Smooth muscle cell (in vitro differentiated cells): Measurements from ENCODE around the gene TENM4. TPM values are rescaled to one million over a fixed set of nuclear protein-coding genes. Genes with fewer than 3 reads are reported as not detected.

Experiments used
- DNase-seq: peaks from one replicate; lab custom pipeline; 2025; ENCODE audit not compliant: unreplicated experiment; lab: John Stamatoyannopoulos, UW
- H2AFZ ChIP-seq: fragments of 200-600 bp; sonication (generic); 2 replicates; pipeline ENCODE4 v1.6.0; 2016; ENCODE audit warnings: antibody characterized with exemption, low read depth, mild to moderate bottlenecking
- H3F3A ChIP-seq: fragments of 200-600 bp; sonication (generic); 2 replicates; pipeline ENCODE4 v1.6.0; 2017; ENCODE audit warnings: antibody characterized with exemption, low read depth
- H3K27ac ChIP-seq: fragments of 200-600 bp; sonication (generic); 2 replicates; pipeline ENCODE4 v1.5.1; 2016; ENCODE audit warnings: low read depth, mild to moderate bottlenecking
- H3K27me3 ChIP-seq: fragments of 200-600 bp; sonication (generic); 2 replicates; pipeline ENCODE4 v1.6.1; 2016; ENCODE audit warnings: low read depth, mild to moderate bottlenecking
- H3K36me3 ChIP-seq: fragments of 200-600 bp; sonication (generic); 2 replicates; pipeline ENCODE4 v1.5.1; 2016; ENCODE audit warnings: low read depth
- H3K4me1 ChIP-seq: fragments of 200-600 bp; sonication (generic); 2 replicates; pipeline ENCODE4 v1.5.1; 2016; ENCODE audit warnings: low read depth
- H3K4me2 ChIP-seq: fragments of 200-600 bp; sonication (generic); 2 replicates; pipeline ENCODE4 v1.6.0; 2016; ENCODE audit warnings: mild to moderate bottlenecking
- H3K4me3 ChIP-seq: fragments of 200-600 bp; sonication (generic); 2 replicates; pipeline ENCODE4 v1.5.1; 2016; ENCODE audit warnings: mild to moderate bottlenecking
- H3K79me2 ChIP-seq: fragments of 200-600 bp; sonication (generic); 2 replicates; pipeline ENCODE4 v1.6.0; 2016; ENCODE audit warnings: low read depth, mild to moderate bottlenecking
- H3K9ac ChIP-seq: fragments of 200-600 bp; sonication (generic); 2 replicates; pipeline ENCODE4 v1.6.0; 2016; ENCODE audit warnings: low read depth
- H3K9me3 ChIP-seq: fragments of 200-600 bp; sonication (generic); replicated peaks from 2 replicates; pipeline ENCODE4 v1.5.1; 2016; ENCODE audit warnings: low read depth
- H4K20me1 ChIP-seq: fragments of 200-600 bp; sonication (generic); 2 replicates; pipeline ENCODE4 v1.6.0; 2016; ENCODE audit warnings: low read depth
- WGBS: methylation state at CpG from one replicate; pipeline ENCODE4 v1.1.7; 2016; ENCODE audit warnings: low lambda C conversion rate; 5-methylcytosine and 5-hydroxymethylcytosine counted together
- polyA plus RNA-seq: library from polyadenylated mRNA; unstranded; fragments of >200 nt; fragmentation: Nextera tagmentation; extraction: Ambion mirVana; gene quantifications from 2 replicates; pipeline ENCODE4 v1.2.1, GENCODE V29; 2016
- total RNA-seq: library from RNA; depleted of rRNA; stranded (reverse); fragments of >200 nt; gene quantifications from 2 replicates; pipeline ENCODE4 v1.2.3, GENCODE V29; 2014
- TF ChIP-seq, protein P1 (sequence below): fragments of 200-600 bp; sonication (generic); IDR thresholded peaks from 2 replicates; pipeline ENCODE4 v1.5.1; 2017; ENCODE audit warnings: borderline replicate concordance, mild to moderate bottlenecking, antibody characterized with exemption; ENCODE audit not compliant: insufficient read depth, poor library complexity, severe bottlenecking

Gene TENM4
- total and polyA plus RNA-seq, 2 experiments from 2014 or later: 31.6 to 38.2 TPM

GRCh38 chr11:78694152-78694551 lies 746.7 kb downstream of the TENM4 start:
- no peak overlapping the region for H3K4me3 ChIP-seq
- H3K79me2 ChIP-seq: no peaks in the 10 kb centered on the region
- peaks cover 11% of the 10 kb centered on the region for H4K20me1 ChIP-seq
- TF ChIP-seq, protein P1, sequence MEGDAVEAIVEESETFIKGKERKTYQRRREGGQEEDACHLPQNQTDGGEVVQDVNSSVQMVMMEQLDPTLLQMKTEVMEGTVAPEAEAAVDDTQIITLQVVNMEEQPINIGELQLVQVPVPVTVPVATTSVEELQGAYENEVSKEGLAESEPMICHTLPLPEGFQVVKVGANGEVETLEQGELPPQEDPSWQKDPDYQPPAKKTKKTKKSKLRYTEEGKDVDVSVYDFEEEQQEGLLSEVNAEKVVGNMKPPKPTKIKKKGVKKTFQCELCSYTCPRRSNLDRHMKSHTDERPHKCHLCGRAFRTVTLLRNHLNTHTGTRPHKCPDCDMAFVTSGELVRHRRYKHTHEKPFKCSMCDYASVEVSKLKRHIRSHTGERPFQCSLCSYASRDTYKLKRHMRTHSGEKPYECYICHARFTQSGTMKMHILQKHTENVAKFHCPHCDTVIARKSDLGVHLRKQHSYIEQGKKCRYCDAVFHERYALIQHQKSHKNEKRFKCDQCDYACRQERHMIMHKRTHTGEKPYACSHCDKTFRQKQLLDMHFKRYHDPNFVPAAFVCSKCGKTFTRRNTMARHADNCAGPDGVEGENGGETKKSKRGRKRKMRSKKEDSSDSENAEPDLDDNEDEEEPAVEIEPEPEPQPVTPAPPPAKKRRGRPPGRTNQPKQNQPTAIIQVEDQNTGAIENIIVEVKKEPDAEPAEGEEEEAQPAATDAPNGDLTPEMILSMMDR: no peak
- no peak for DNase-seq
- H3K9ac ChIP-seq: no peak overlapping the region
- H3K27me3 ChIP-seq: no peaks in the 10 kb centered on the region
- 99% methylated on average over 4 of the region's 4 CpGs for WGBS
- no peak overlapping the region for H3K4me2 ChIP-seq
- H3K9me3 ChIP-seq: no peaks in the 10 kb centered on the region
- no peaks in the 10 kb centered on the region for H3K36me3 ChIP-seq
- H3K4me1 ChIP-seq: no peaks in the 10 kb centered on the region
- no peak overlapping the region for H2AFZ ChIP-seq
- H3K27ac ChIP-seq: no peak overlapping the region
- H3F3A ChIP-seq: no peaks in the 10 kb centered on the region

GRCh38 chr11:78691215-78691614 lies 749.6 kb downstream of the TENM4 start:
- WGBS: 92% methylated on average over 2 of the region's 2 CpGs
- Histone ChIP-seq H3K9me3 (no peaks in the 10 kb centered on the region), H3K79me2 (no peaks in the 10 kb centered on the region), H3F3A (no peaks in the 10 kb centered on the region), H3K27me3 (no peaks in the 10 kb centered on the region), H4K20me1 (peaks cover 11% of the 10 kb centered on the region), H3K36me3 (no peaks in the 10 kb centered on the region), H3K4me1 (no peaks in the 10 kb centered on the region), H2AFZ (no peak overlapping the region), H3K27ac (no peak overlapping the region), H3K4me2 (no peak overlapping the region), H3K9ac (no peak overlapping the region), H3K4me3 (no peak overlapping the region)
- TF ChIP-seq, protein P1: no peak
- no peak for DNase-seq

GRCh38 chr11:78690352-78690987 lies 750.4 kb downstream of the TENM4 start:
- Histone ChIP-seq H3K27me3 (no peaks in the 10 kb centered on the region), H3K79me2 (no peaks in the 10 kb centered on the region), H3K27ac (no peak overlapping the region), H3K4me3 (no peak overlapping the region), H3K9me3 (no peaks in the 10 kb centered on the region), H3K4me1 (no peaks in the 10 kb centered on the region), H3K4me2 (no peak overlapping the region), H3K36me3 (no peaks in the 10 kb centered on the region), H3F3A (no peaks in the 10 kb centered on the region), H4K20me1 (peaks cover 11% of the 10 kb centered on the region), H3K9ac (no peak overlapping the region), H2AFZ (no peak overlapping the region)
- no peak for DNase-seq
- 80% methylated on average over 2 of the region's 2 CpGs for WGBS
- TF ChIP-seq, protein P1: no peak

- Histone ChIP-seq H3K4me1 (no peaks in the 10 kb centered on the region), H3K9me3 (no peaks in the 10 kb centered on the region), H4K20me1 (peaks cover 11% of the 10 kb centered on the region), H3K4me2 (no peak overlapping the region), H3K9ac (no peak overlapping the region), H3F3A (no peaks in the 10 kb centered on the region), H2AFZ (no peak overlapping the region), H3K79me2 (no peaks in the 10 kb centered on the region), H3K36me3 (no peaks in the 10 kb centered on the region), H3K4me3 (no peak overlapping the region), H3K27me3 (no peaks in the 10 kb centered on the region), H3K27ac (no peak overlapping the region)
- DNase-seq: no peak
- WGBS: 95% methylated on average over 5 of the region's 5 CpGs
- TF ChIP-seq, protein P1: no peak
Observed at GRCh38 chr11:78689585-78690153, 751.2 kb downstream of the TENM4 start.
